Endothelial cell of umbilical vein (primary cell): ENCODE results near the gene PDE4B. TPM values are rescaled to one million over a fixed set of nuclear protein-coding genes. Genes with fewer than 3 reads are reported as not detected.

Experiments
- BruUV-seq: library from RNA; stranded (reverse); fragments of 400-500 nt; replicated peaks from 2 replicates; lab custom pipeline; 2021; lab: Mats Ljungman, UMichigan
- CTCF ChIA-PET: fragments of 300-600, 350-600 bp; sonication (Branson Sonifier 250); formaldehyde crosslinking; loops from one replicate; lab custom pipeline; 2021; ENCODE audit warnings: antibody characterized with exemption, inconsistent platforms; lab: Charles Lee
- POLR2A ChIA-PET: fragments of 300-600, 350-600 bp; sonication (Branson Sonifier 250); formaldehyde crosslinking; loops from one replicate; lab custom pipeline; 2021; ENCODE audit warnings: antibody characterized with exemption, inconsistent platforms; lab: Charles Lee
- DNase-seq: peaks from one replicate; pipeline ENCODE4 v3.0.0-alpha.2; 2011; ENCODE audit warnings: low read depth, low spot score
- FAIRE-seq: peaks from 2 replicates; lab custom pipeline; 2011; peaks lifted over from hg19 to GRCh38; lab: Jason Lieb, UNC
- H2AFZ ChIP-seq: 2 replicates; pipeline ENCODE4 v1.6.0; 2012; ENCODE audit warnings: low read depth, low read length, control low read depth, inconsistent platforms
- H3K27ac ChIP-seq: 2 replicates; pipeline ENCODE4 v1.5.1; 2011; ENCODE audit warnings: low read depth, mild to moderate bottlenecking, control low read depth, low read length, moderate library complexity; ENCODE audit not compliant: insufficient read depth
- H3K27me3 ChIP-seq, 2 experiments: 2 replicates each; pipeline versions ENCODE4 v1.6.0 to v1.6.1; 2011; ENCODE audit warnings: low read length in 2 of 2, mixed read lengths in 1 of 2; ENCODE audit not compliant: control insufficient read depth in 2 of 2, insufficient read depth in 2 of 2
- H3K36me3 ChIP-seq, 2 experiments: 2 replicates in 1 of 2; 3 replicates in 1 of 2; pipeline ENCODE4 v1.5.1; 2011; ENCODE audit warnings: low read length in 2 of 2, mild to moderate bottlenecking in 1 of 2, moderate library complexity in 1 of 2; ENCODE audit not compliant: control insufficient read depth in 2 of 2, insufficient read depth in 2 of 2; ENCODE audit errors: extremely low read depth in 1 of 2
- H3K4me1 ChIP-seq: 3 replicates; pipeline ENCODE4 v1.5.1; 2011; ENCODE audit warnings: mild to moderate bottlenecking, low read length; ENCODE audit not compliant: control insufficient read depth, insufficient read depth; ENCODE audit errors: extremely low read depth
- H3K4me2 ChIP-seq: 2 replicates; pipeline ENCODE4 v1.6.1; 2011; ENCODE audit warnings: low read length, control low read depth, mixed read lengths; ENCODE audit not compliant: insufficient read depth
- H3K4me3 ChIP-seq, 3 experiments: fragments of 200-600 bp in 1 of 3; sonication (generic), shearing (Covaris generic) in 1 of 3; replicated peaks in 1 of 3; 2 replicates each; pipeline ENCODE4 v1.5.1; 2011 to 2016; ENCODE audit warnings: control low read depth in 3 of 3, low read length in 3 of 3, mild to moderate bottlenecking in 2 of 3, inconsistent platforms in 1 of 3, low read depth in 1 of 3, moderate library complexity in 1 of 3; ENCODE audit not compliant: insufficient read depth in 1 of 3
- H3K79me2 ChIP-seq: 2 replicates; pipeline ENCODE4 v1.6.0; 2012; ENCODE audit warnings: low read length, inconsistent platforms; ENCODE audit not compliant: control insufficient read depth, insufficient read depth
- H3K9ac ChIP-seq: replicated peaks from 2 replicates; pipeline ENCODE3; 2011; ENCODE audit warnings: low read length, control low read depth; ENCODE audit not compliant: insufficient read depth; ENCODE audit errors: extremely low read depth
- H3K9me1 ChIP-seq: replicated peaks from 3 replicates; pipeline ENCODE4 v1.6.0; 2011; ENCODE audit warnings: mild to moderate bottlenecking, low read length; ENCODE audit not compliant: control insufficient read depth, insufficient read depth; ENCODE audit errors: extremely low read depth
- H3K9me3 ChIP-seq: replicated peaks from 2 replicates; pipeline ENCODE4 v1.5.1; 2012; ENCODE audit warnings: low read length, inconsistent platforms; ENCODE audit not compliant: control insufficient read depth, insufficient read depth
- H4K20me1 ChIP-seq: replicated peaks from 2 replicates; pipeline ENCODE3; 2011; ENCODE audit warnings: mild to moderate bottlenecking, low read length; ENCODE audit not compliant: control insufficient read depth, insufficient read depth; ENCODE audit errors: extremely low read depth
- EZH2 ChIP-seq: IDR thresholded peaks from 2 replicates; pipeline ENCODE4 v1.6.1; 2012; ENCODE audit warnings: borderline replicate concordance, low read depth, mild to moderate bottlenecking, moderate library complexity, low read length, inconsistent platforms; ENCODE audit not compliant: severe bottlenecking
- FOS ChIP-seq: IDR thresholded peaks from 2 replicates; pipeline ENCODE4 v1.6.1; 2011; ENCODE audit warnings: mild to moderate bottlenecking, low read length, moderate library complexity, borderline replicate concordance; ENCODE audit not compliant: insufficient read depth
- GATA2 ChIP-seq: IDR thresholded peaks from 2 replicates; pipeline ENCODE4 v1.7.0; 2011; ENCODE audit warnings: low read depth, mild to moderate bottlenecking, moderate library complexity, mixed read lengths, low read length; ENCODE audit not compliant: insufficient read length, insufficient read depth
- JUN ChIP-seq: IDR thresholded peaks from 2 replicates; pipeline ENCODE4 v1.6.1; 2011; ENCODE audit warnings: borderline replicate concordance, low read depth; ENCODE audit not compliant: insufficient read length, insufficient read depth
- MYC ChIP-seq: IDR thresholded peaks from one replicate; pipeline ENCODE4 v1.6.1; 2011; ENCODE audit warnings: mild to moderate bottlenecking, low read depth, low read length
- POLR2A ChIP-seq: IDR thresholded peaks from 2 replicates; pipeline ENCODE4 v1.6.1; 2012; ENCODE audit warnings: low read depth, mild to moderate bottlenecking, control low read depth, low read length
- dilution Hi-C: fragments of 300-500 bp; cut with MboI; formaldehyde crosslinking; loops from one replicate; pipeline ENCODE4 v1.15.0; 2019; ENCODE audit warnings: low sequenced_read_pairs; ENCODE audit not compliant: extremely low pct_ligation_motif_present
- intact Hi-C: fragments of 100-400 bp; cut with micrococcal nuclease; formaldehyde crosslinking; loops from one replicate; pipeline ENCODE4 v1.10.0; 2022
- polyA plus RNA-seq, 4 experiments: library from polyadenylated mRNA; depleted of rRNA in 3 of 4; stranded (reverse) in 3 of 4; unstranded in 1 of 4; fragments of >200 nt; gene quantifications; 2 replicates each; pipeline versions ENCODE4 v1.2.1 to v1.2.3, GENCODE V29; 2011 to 2012; ENCODE audit warnings: missing spikeins in 1 of 4
- total RNA-seq: library from RNA; stranded (reverse); gene quantifications from 2 replicates; pipeline ENCODE4 v1.2.3, GENCODE V29; 2021

The PDE4B gene
- total and polyA plus RNA-seq, 2 donors (not counting 3 experiments of a cell fraction or from before 2014, with no cell fraction given) = 63.5 to 69.8 TPM

DNA sequence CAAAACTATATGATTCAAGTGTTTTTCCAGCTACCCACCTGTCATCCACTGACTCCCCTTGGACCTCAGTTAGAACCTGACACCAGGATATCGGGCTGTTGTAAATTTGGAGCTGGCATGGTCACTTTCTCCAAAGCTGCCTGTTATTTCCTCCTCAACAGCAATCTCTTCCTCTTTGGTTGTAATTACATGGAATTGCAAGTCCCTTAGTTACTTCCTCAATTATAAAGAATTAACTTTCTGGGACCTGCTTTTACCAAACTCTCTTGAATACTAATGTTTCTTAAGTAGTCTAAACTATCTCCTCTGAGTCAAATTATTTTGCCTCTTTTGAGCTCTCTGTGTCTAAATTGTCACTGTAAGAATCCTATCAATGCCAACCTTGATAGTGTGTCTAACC is 590.9 kb downstream of the PDE4B start:
- DNase-seq (no peak), FAIRE-seq (no peak)
- H3K4me2 ChIP-seq = no peak overlapping the region
- H3K9me3 ChIP-seq = no peaks in the 10 kb centered on the region
- intact Hi-C loops = no loop called here
- H3K36me3 ChIP-seq = no peaks in the 10 kb centered on the region
- no peak overlapping the region for H3K27ac ChIP-seq
- dilution Hi-C loops = no loop called here
- CTCF ChIA-PET = interaction anchor here (1.3 kb wide), 1 partner anchor 63 kb away, joined by 3 read pairs; no protein-coding TSS in a partner anchor
- H2AFZ ChIP-seq = no peak overlapping the region
- H3K9me1 ChIP-seq = no peaks in the 10 kb centered on the region
- POLR2A ChIA-PET = no interaction called here
- no peaks in the 10 kb centered on the region for H3K27me3 ChIP-seq
- H3K4me3 ChIP-seq = no peak overlapping the region
- H4K20me1 ChIP-seq = no peaks in the 10 kb centered on the region
- H3K4me1 ChIP-seq = no peaks in the 10 kb centered on the region
- BruUV-seq = no TSS peak
- TF ChIP-seq JUN (no peak), FOS (no peak), GATA2 (no peak)
- no peaks in the 10 kb centered on the region for H3K79me2 ChIP-seq
- no peak overlapping the region for H3K9ac ChIP-seq

DNA sequence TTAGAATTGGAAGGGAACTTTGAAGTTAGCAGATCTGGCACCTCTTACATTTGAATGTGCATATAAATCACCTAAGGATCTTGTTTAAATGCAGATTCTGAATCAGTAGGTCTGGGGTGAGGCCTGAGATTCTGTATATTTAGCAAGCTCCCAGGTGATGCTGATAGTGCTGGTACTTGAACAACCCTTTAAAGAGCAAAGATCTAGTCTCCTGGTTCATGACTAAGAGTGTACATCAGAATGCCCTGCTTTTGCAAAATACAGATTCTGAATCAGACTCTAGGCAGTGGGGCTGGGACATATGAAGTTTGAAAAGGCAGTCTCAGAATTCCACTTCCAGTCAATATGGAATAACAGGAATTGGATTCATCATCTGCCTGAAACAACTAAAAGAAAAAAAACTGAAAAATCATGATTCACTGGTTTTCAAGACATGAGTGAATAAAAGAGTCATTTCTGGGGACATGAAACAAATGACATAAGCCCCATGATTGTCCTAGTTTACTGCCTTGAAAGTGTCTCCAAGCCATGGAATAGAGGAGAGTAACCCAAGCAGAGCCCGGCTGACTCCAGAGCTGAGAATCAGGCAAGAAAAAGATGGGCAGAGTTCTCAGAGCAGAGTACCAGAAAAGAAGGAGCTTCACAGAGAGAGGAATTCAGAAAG is 591.7 kb downstream of the PDE4B start:
- intact Hi-C loops (no loop called here), dilution Hi-C loops (no loop called here)
- Histone ChIP-seq H3K36me3 (no peaks in the 10 kb centered on the region), H3K4me1 (no peaks in the 10 kb centered on the region), H3K4me3 (no peak overlapping the region), H3K9me3 (no peaks in the 10 kb centered on the region), H3K9ac (no peak overlapping the region), H3K9me1 (no peaks in the 10 kb centered on the region), H3K27ac (no peak overlapping the region), H3K79me2 (no peaks in the 10 kb centered on the region), H3K4me2 (no peak overlapping the region), H2AFZ (no peak overlapping the region), H4K20me1 (no peaks in the 10 kb centered on the region), H3K27me3 (no peaks in the 10 kb centered on the region)
- no peak for DNase-seq
- FAIRE-seq = no peak
- POLR2A ChIA-PET = no interaction called here
- BruUV-seq = no TSS peak
- CTCF ChIA-PET = no interaction called here
- TF ChIP-seq EZH2 = no peak
- TF ChIP-seq MYC = no peak
- TF ChIP-seq POLR2A = no peak
- TF ChIP-seq JUN = no peak
- TF ChIP-seq FOS = no peak
